ENCODE measurements around the gene CPA1. TPM values are rescaled to one million over a fixed set of nuclear protein-coding genes. Genes with fewer than 3 reads are reported as not detected.
A peak's percentile ranks its signal among the peaks of the same experiment; 100 is the strongest.
"Not testable (repeated sequence)": the region's sequence is repeated elsewhere in the genome, so short reads cannot be mapped to it uniquely, and the experiment has no call there.

Gene CPA1
- total RNA-seq, 1 experiment from 2014 or later = 0.34 TPM

DNA sequence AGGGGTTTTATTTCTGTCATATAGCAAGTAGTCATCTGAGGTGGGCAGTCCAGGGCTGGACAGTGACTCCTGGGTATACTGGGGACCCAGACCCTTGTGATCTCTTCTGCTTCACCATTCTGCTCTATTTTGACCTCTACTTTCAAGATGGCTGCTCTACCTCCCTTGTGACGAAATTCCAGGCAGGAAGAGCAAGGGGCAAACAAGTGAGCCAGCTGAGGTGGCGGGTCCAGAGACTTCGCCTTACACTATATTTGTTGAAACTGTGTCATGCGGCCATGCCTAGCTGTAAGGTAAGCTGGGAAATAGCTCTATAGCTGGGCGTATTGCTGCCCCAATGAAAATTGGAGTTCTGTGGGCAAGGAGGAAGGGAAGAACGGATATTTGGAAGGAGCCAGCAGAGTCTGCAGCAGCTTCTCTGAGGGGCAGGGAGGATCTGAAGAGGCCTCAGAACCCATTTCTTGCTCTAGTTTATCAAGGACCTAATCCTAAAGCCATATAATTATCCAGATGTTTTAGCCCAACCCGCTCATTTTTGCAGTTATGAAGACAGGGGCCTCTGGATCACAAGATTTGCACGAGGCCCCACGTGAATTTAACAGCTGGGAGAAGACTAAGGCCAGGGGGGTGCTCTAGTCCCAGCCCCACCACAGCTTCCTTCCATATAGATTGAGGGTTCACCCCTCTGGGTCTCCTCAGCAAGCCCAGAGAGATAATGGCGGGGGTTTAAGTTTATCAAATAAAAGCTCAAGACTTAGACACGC is 7.7 kb upstream of the CPA1 start:
- no peak for DNase-seq (ENCODE audit: low spot score)

DNA sequence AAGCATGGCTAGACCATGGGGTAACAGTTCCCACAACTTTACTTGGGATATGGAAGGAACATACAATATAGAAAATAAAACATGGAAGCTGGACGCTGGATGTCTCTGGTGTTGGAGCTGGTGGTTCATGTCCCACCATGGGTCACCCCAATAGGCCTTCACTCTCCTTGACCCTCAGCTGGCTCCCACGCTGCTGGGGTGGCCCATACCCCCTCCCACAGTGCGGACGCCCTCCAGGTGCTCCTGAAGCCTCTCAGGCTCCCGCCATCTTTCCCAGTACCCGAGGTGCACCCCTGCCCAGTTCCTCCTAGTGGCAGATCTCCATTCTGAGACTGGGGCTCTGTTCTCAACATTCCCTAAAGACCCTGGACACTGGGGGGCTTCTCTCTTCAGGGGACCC is 5.8 kb upstream of the CPA1 start:
- no peak for DNase-seq (ENCODE audit: low spot score)

DNA sequence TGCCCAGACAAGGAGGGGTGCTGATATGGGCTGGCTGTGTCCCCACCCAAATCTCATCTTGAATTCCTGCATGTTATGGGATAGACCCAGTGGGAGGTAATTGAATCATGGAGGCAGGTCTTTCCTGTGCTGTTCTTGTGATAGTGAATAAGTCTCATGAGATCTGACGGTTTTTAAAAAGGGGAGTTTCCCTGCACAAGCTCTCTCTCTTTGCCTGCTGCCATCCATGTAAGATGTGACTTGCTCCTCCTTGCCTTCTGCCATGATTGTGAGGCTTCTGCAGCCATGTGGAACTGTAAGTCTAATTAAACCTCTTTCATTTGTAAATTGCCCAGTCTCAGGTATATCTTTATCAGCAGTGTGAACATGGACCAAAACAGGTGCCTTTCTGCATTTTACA is 3.8 kb upstream of the CPA1 start:
- DNase-seq (ENCODE audit: low spot score) = not testable (repeated sequence)

DNA sequence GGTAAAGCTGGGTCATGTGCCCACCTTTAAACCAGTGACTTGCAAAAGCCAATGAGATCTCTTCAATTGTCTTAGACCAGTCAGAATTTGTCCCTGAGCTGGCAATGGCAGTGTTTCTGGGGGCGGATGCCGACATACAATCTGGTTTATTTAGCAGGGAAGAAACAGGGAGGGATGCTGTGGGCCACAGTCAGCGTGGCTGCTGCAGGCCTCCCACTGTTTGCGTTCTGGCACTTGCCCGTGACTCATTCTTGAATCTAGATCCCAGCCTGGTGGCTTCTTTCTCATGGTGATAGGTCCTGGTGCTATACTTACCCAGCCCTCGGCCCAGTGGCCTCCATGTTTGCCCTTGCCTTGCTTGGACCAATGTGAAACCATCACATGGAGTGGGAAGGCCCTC is 3.1 kb upstream of the CPA1 start:
- DNase-seq (ENCODE audit: low spot score) = no peak

DNA sequence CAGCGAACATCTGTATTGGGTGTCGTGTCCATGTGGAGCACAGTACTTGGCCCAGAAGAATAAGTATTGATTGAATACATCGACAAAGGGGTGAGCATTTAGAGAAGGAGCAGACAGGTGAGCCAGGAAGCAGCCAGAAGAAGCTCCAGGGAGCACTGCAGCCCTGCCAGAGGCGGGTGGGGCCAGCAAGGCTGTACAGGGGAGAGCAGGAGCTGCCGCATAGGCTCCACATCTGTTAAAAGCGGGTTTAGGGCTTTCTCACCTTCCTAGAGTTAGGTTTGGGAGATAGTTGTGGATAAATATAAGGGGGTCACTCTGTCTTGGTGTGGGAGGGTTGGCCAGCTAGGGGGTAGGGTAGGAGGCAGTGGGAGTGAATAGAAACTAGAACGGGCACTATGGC is 1.3 kb upstream of the CPA1 start:
- no peak for DNase-seq (ENCODE audit: low spot score)

DNA sequence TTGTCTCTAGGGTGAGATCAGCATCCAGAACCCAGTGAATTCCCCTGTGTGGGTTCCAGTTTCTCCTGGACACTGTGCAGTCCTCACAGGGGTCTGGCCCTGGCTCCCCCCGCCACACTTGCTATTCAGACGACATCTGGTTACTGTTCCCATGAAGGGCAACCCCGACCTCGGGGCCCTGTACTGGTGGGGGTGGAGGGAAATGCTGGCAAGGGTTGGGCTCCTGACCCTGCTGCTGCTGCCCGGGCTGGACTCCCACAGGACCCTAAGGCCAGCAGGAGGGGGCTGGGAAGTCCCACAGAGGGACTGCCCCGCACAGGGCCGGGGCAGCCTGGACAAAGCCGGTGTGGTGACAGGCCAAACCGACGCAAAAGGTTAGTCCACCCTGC is 768 bp upstream of the CPA1 start:
- DNase-seq (ENCODE audit: low spot score) = no peak

DNA sequence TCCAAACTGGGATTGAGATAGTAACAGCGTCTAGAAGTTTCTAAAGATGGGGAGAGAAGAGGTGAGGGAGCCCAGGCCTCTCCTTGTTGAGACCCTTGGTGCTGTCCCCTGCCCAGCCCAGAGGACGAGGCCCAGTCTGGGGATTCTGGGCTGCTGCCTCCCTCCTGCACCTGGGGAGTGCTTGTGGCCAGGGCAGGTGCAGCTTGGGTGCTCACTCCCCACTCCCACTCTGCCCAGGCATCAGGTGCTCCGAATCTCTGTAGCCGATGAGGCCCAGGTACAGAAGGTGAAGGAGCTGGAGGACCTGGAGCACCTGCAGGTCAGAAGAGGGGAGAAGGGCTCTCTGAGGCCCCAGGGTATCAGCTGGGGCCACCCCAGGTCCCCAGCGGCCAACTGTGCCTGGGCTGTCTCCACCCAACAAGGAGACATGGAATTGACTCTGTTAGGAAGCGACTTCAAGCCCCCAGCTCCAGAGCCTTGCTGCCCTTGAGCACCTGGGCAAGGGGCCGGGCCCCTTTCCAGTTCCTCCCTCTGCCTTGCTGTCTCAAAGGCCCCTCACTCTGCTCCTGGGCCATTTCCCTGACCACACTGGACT is 664 bp downstream of the CPA1 start:
- DNase-seq (ENCODE audit: low spot score) = no peak

DNA sequence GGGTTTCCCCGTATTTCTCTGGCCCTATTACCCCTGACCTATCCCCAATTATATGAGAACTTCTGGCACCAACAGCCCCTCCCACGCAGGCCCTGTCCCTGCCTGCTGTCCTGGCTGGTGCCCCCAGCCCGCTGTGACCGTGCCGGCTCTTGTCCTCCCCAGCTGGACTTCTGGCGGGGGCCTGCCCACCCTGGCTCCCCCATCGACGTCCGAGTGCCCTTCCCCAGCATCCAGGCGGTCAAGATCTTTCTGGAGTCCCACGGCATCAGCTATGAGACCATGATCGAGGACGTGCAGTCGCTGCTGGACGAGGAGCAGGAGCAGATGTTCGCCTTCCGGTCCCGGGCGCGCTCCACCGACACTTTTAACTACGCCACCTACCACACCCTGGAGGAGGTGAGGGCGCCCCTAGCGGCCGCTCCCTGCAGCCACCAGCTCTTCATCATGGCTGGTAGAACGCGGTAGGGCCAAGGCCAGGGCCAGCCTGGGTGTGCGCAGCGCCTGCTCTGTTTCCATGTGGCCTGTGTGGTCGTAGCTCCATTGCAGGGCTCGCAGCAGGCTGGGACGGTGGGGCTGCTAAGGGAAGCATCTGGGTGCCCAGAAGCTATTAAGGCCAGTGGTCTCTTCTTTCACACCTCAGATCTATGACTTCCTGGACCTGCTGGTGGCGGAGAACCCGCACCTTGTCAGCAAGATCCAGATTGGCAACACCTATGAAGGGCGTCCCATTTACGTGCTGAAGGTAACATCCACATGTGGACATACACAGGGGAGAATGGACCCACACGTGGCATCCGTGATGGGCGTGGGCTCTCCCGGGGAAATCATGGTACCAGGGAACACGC is 1.4 kb downstream of the CPA1 start:
- no peak for DNase-seq (ENCODE audit: low spot score)

DNA sequence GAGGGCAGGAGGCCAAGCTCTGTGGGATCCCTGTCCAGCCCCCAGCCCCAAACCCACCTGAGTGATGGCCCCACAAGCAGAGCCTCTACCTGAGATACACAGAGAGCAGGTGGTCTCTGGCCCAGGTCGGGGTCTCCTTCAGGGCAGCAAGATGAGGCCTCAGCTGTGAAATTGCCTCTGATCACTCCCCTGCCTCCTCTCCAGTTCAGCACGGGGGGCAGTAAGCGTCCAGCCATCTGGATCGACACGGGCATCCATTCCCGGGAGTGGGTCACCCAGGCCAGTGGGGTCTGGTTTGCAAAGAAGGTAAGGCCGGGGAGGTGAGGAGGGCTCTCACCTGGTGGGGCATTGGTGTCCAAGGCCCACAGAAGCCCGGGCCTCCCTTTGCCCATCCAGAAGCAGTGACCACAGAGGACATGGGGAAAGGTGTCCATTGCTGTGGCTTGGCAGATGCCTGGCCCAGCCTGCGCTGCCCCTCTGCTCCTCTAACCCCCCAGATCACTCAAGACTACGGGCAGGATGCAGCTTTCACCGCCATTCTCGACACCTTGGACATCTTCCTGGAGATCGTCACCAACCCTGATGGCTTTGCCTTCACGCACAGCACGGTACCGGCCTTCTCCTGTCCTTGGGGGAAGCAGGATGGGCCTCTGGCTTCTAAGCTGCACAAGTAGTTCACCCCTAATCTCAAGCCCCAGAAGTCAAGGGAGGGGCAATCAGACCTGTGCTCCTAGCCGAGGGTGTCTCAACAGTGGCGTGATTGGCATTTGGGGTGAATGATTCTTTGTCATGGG is 3.1 kb downstream of the CPA1 start:
- no peak for DNase-seq (ENCODE audit: low spot score)

DNA sequence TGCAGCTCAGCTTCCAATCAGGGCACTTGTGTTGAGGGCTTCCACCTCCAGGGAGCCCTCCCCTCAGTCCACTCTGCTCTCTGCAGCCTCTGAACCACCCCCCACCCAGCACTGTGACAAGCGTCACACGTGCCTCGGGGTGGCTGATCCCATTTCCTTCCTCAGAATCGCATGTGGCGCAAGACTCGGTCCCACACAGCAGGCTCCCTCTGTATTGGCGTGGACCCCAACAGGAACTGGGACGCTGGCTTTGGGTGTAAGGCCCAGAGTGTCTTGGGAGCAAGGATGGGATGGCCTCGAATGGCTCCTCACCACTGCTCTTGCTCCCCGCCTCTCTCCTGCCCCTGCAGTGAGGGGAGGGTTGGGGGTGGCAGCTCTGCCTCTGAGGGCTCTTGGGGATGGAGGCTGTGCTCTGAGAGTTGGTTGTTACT is 4.1 kb downstream of the CPA1 start:
- DNase-seq (ENCODE audit: low spot score) = no peak

DNA sequence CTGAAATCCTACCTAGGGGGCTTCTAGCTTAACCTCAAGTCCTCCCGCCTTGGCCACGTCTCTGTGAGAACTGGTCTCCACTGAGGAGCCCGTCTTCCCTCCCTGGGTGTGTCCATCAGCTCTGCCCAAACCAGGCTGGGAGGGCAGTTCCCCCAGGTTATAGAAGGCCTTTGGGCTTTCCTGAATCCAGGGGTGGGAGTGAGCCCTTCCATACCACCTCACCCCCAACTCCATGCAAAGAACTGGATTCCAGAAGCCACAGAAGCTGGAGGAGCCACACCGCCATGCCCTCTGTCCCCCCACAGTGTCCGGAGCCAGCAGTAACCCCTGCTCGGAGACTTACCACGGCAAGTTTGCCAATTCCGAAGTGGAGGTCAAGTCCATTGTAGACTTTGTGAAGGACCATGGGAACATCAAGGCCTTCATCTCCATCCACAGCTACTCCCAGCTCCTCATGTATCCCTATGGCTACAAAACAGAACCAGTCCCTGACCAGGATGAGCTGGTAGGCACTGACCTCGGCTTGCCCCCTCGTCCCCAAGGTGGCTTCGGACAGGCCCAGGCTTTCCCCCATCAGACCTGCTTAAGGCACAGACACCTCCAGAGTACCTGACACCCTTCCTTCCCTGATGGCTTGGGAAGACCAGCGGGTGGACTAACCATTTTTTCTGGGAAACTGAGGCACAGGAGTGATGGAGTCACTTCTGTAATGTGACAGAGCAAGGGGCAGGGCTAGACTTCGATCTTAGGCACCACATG is 4.7 kb downstream of the CPA1 start:
- DNase-seq (ENCODE audit: low spot score) = no peak

DNA sequence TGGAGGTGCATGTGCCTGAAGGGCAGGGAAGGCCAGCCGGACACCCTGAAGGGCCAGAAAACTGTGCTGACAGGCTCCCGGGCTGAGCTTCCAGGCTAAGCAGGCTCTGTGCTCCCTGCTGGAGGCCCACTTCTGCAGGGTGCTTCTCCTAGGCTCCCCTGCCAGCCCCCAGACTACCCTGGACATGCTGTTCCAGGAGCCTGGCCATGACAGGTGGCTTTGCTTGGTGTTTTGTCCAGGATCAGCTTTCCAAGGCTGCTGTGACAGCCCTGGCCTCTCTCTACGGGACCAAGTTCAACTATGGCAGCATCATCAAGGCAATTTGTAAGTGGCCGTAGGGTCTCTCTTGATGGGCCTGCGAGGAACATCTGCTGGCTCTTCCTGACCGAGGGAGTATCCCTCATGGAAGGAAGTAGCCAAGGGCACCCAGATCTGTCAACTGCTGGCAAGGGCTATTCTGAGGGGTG is 5.3 kb downstream of the CPA1 start:
- no peak for DNase-seq (ENCODE audit: low spot score)

DNA sequence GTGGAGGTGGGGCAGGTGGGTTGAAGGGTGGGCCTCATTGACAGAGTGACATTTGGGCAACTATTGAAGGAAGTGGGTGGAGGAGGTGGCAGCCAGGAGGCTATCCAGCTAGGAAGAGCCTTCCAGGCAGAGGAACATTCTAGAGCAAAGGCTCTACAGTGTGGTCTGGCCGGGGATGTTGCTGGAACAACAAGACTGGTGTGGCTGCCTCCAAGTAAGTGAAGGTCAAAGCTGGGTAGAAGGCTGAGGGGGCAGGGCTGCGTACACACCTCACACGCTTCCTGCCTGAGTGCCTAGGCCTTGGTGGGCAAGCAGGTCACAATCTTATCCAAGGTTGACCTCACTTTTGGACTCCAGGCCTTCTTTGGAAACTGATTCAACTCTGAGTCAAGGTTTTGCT is 6.6 kb downstream of the CPA1 start:
- no peak for DNase-seq (ENCODE audit: low spot score)

DNA sequence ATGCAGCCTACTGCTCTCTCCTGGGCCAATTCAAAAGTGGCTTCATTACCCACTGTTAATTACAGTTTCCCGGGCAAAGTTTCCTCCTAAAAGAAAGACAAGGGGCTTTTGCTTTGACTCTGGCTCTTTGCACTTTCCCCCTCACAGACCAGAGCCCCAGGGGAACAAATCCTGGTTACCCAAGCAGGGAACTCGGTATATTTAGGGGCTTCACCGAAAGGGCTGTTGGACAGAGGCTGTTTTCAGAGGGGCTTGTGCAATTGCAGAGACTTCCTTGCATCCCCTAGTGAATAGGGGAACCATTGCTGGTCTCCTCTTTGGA is 7.0 kb downstream of the CPA1 start:
- DNase-seq (ENCODE audit: low spot score) = no peak

DNA sequence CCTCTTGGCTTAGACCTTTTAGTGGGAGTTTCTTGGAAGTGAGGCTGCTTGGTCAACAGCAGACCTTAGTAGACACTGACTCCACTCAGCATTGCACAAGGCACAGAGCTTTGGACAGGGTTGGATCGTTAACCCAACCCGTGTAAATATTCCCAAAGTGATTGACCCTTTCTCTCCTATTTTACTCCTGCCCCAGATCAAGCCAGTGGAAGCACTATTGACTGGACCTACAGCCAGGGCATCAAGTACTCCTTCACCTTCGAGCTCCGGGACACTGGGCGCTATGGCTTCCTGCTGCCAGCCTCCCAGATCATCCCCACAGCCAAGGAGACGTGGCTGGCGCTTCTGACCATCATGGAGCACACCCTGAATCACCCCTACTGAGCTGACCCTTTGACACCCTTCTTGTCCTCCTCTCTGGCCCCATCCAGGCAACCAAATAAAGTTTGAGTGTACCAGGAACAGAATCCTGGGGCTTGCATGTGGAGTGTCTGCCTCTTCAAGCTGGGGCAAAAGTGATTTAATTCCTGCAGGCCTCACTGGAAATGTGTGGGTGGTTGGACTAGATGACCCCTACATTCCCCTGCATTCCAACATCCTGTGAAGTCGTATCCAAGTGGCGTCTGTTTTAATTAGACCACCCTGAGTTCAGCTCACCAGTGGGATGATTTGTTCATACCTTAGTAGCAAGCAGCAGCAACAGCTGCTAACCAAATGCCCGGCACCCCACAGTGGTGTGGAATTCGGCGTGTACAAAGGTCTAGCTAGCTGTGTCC is 7.5 kb downstream of the CPA1 start:
- DNase-seq (ENCODE audit: low spot score) = peak; percentile 27

DNA sequence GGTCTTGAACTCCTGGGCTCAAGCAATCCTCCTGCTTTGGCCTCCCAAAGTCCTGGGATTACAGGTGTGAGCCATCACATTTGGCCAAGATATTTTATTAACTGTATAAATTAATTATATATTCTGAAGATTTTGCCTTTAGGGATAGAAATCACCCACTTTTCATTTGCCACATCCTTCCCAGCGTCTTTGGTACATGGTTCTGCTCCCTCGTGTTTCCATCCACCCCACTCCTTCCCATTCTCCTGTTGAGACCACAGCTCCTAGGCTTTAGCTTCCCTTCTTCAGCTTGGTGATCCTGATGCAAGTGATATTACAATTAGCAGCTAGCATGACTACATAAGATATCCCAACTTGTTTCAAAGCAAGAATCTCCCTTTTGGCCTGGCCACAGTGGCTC is 8.4 kb downstream of the CPA1 start:
- no peak for DNase-seq (ENCODE audit: low spot score)

DNA sequence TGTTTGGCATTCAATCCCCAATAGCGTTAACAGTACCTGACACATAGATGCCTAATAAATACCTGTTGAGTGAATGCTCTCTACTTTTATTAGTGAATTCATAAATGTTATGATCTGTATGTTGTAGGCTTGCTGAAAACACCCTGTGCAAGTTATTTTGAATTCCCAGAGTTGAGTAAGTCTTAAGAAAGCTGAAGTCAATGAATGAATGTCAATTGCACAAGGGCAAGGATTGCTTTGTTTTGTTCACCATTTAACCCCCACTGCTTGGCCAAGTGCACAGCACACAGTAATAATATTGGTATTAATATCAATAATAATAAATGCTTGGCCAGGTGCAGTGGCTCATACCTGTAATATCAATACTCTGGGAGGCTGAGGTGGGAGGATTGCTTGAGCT is 10.2 kb downstream of the CPA1 start:
- DNase-seq (ENCODE audit: low spot score) = no peak

DNA sequence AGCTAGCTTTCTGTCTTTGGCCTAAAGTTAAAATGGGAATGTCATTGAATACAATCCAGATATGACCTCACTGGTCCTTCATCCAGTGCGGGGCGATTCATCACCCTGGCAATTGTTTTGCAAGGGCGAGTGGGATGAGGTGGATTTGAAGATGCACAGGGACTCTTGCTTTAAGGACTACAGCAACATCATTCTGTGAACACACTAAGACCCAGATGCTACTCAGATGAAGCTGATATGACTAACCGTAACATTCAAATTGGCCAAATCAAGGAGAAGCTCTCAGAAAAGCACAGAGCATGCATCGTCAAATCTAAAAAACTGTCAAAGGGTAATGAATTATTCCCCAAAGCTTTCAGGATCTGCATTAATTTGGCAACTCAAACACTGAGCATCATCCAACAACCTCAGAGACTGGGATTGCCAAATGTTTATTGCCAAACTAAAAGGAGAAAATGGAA is 12.8 kb downstream of the CPA1 start:
- DNase-seq (ENCODE audit: low spot score) = no peak

DNA sequence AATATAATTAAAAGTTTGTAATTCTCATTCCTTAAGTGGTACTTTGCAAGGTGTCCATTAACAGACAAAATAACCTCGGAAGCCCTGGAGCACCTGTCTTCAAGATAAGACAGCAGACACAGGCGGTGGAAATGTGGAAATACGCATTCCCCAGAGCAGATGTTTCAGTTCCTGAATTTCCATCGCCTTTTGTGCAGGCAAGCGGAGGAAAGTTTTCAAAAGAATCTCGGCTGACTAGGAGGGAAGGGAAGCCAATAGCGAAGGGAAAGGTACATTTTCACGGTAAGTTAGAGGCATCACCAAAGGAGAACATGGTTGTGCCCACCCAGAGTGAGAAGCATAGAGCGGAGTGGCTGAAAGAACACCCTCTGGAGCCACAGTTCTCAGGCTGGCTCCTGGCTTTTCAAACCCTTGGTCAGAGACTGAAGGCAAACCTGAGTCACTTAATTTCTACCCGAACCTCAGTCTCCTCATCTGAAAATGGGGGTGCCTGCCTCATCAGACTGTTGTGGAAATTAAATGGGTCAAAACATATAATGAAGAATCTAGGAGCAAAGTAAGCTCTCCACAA is 13.6 kb downstream of the CPA1 start:
- DNase-seq (ENCODE audit: low spot score) = no peak
